DMS53 (cell line): Measurements from ENCODE around the gene NCOA5.
"Not testable (repeated sequence)": the region's sequence is repeated elsewhere in the genome, so short reads cannot be mapped to it uniquely, and the experiment has no call there.

Source experiments
- DNase-seq: peaks from one replicate; lab custom pipeline; 2025; lab: John Stamatoyannopoulos, UW

Gene NCOA5

GRCh38 chr20:46091622-46092535 is 2.1 kb upstream of the NCOA5 start:
- not testable (repeated sequence) for DNase-seq

- no peak for DNase-seq
Observed at GRCh38 chr20:46089167-46089416, 670 bp downstream of the NCOA5 start.

GRCh38 chr20:46088409-46089166 is 1.2 kb downstream of the NCOA5 start:
- DNase-seq: peak; percentile 35

GRCh38 chr20:46087161-46087560 is 2.6 kb downstream of the NCOA5 start:
- DNase-seq: peak; percentile 44

GRCh38 chr20:46085179-46085851 is 4.4 kb downstream of the NCOA5 start:
- peak; percentile 86 for DNase-seq

GRCh38 chr20:46084805-46085178 is 5.0 kb downstream of the NCOA5 start:
- DNase-seq: no peak

GRCh38 chr20:46083531-46084061 is 6.2 kb downstream of the NCOA5 start:
- no peak for DNase-seq

GRCh38 chr20:46083101-46083500 is 6.7 kb downstream of the NCOA5 start:
- no peak for DNase-seq

- DNase-seq: no peak
Observed at GRCh38 chr20:46081074-46081473, 8.7 kb downstream of the NCOA5 start.

- DNase-seq: no peak
Observed at GRCh38 chr20:46078954-46079353, 10.8 kb downstream of the NCOA5 start.

GRCh38 chr20:46077642-46078305 is 12.0 kb downstream of the NCOA5 start:
- no peak for DNase-seq

GRCh38 chr20:46076806-46077205 is 13.0 kb downstream of the NCOA5 start:
- no peak for DNase-seq

- no peak for DNase-seq
Observed at GRCh38 chr20:46074006-46074405, 15.8 kb downstream of the NCOA5 start.

- no peak for DNase-seq
Observed at GRCh38 chr20:46073443-46073842, 16.3 kb downstream of the NCOA5 start.

GRCh38 chr20:46073024-46073423 is 16.7 kb downstream of the NCOA5 start:
- DNase-seq: no peak

- no peak for DNase-seq
Observed at GRCh38 chr20:46071573-46071972, 18.2 kb downstream of the NCOA5 start.

- DNase-seq: no peak
Observed at GRCh38 chr20:46070215-46070900, 19.4 kb downstream of the NCOA5 start.

- no peak for DNase-seq
Observed at GRCh38 chr20:46065691-46066090, 24.1 kb downstream of the NCOA5 start.

- no peak for DNase-seq
Observed at GRCh38 chr20:46065006-46065405, 24.8 kb downstream of the NCOA5 start.

GRCh38 chr20:46063652-46064054 is 26.1 kb downstream of the NCOA5 start:
- DNase-seq: no peak

GRCh38 chr20:46063151-46063550 is 26.6 kb downstream of the NCOA5 start:
- DNase-seq: no peak
